K562 (cell line): ENCODE data around the gene ZNF474. TPM values are rescaled to one million over a fixed set of nuclear protein-coding genes. Genes with fewer than 3 reads are reported as not detected.

ENCODE experiments used
- ATAC-seq: fragments of 200-7000 bp; cut with Tn5 transposase; 3 replicates; pipeline ENCODE4 v1.9.1; 2020; ENCODE audit warnings: moderate library complexity
- BruUV-seq: library from RNA; stranded (reverse); fragments of 400-500 nt; replicated peaks from 2 replicates; lab custom pipeline; 2021; lab: Mats Ljungman, UMichigan
- CTCF ChIA-PET: fragments of 300-600 bp; formaldehyde crosslinking; extraction: SDS; loops from one replicate; lab custom pipeline; 2021; ENCODE audit warnings: low intra/inter-chr PET ratio; lab: Yijun Ruan, JAX
- POLR2A ChIA-PET: fragments of 300-600, 350-650 bp; sonication (Branson Sonifier 250); formaldehyde crosslinking; extraction: SDS; loops from one replicate; lab custom pipeline; 2021; ENCODE audit warnings: antibody characterized with exemption, inconsistent platforms; lab: Yijun Ruan, JAX
- DNase-seq, 4 experiments: peaks; one replicate each; pipeline versions ENCODE4 v3.0.0 to v3.0.0-alpha.2; 2011 to 2018; ENCODE audit warnings: low spot score in 3 of 4, mixed read lengths in 3 of 4; ENCODE audit errors: extremely low read depth in 1 of 4
- FAIRE-seq: peaks from 2 replicates; lab custom pipeline; 2011; peaks lifted over from hg19 to GRCh38; lab: Jason Lieb, UNC
- H2AFZ ChIP-seq: 2 replicates; pipeline ENCODE4 v1.6.0; 2011; ENCODE audit warnings: low read depth, low read length, control low read depth, inconsistent platforms
- H3K27ac ChIP-seq: fragments of 200-600 bp; 3 replicates; pipeline ENCODE4 v1.8.0; 2011; ENCODE audit warnings: low read depth, mild to moderate bottlenecking, control low read depth, inconsistent platforms, low read length, moderate library complexity, mixed read lengths; ENCODE audit errors: extremely low read depth
- H3K27me3 ChIP-seq, 2 experiments: fragments of 300-600 bp in 1 of 2; 2 replicates in 1 of 2; 3 replicates in 1 of 2; pipeline versions ENCODE4 v1.6.0 to v1.8.0; 2011; ENCODE audit warnings: inconsistent platforms in 2 of 2, low read length in 2 of 2, mild to moderate bottlenecking in 1 of 2, mixed read lengths in 1 of 2, moderate library complexity in 1 of 2; ENCODE audit not compliant: control insufficient read depth in 2 of 2, insufficient read depth in 2 of 2
- H3K36me3 ChIP-seq: fragments of 300-600 bp; 3 replicates; pipeline ENCODE4 v1.8.0; 2011; ENCODE audit warnings: mild to moderate bottlenecking, low read length, inconsistent platforms; ENCODE audit not compliant: control insufficient read depth, insufficient read depth
- H3K4me1 ChIP-seq, 2 experiments: fragments of 200-600 bp in 1 of 2; replicated peaks in 1 of 2; 2 replicates in 1 of 2; 3 replicates in 1 of 2; pipeline versions ENCODE4 v1.5.1 to v1.8.0; 2011; ENCODE audit warnings: inconsistent platforms in 2 of 2, low read length in 2 of 2, mild to moderate bottlenecking in 1 of 2, mixed read lengths in 1 of 2, moderate library complexity in 1 of 2; ENCODE audit not compliant: control insufficient read depth in 2 of 2, insufficient read depth in 2 of 2
- H3K4me2 ChIP-seq: 2 replicates; pipeline ENCODE4 v1.6.1; 2011; ENCODE audit warnings: low read length, control low read depth, inconsistent platforms, mixed read lengths; ENCODE audit not compliant: insufficient read depth
- H3K4me3 ChIP-seq: fragments of 200-600 bp; sonication (generic), shearing (Covaris generic); 2 replicates; pipeline ENCODE4 v1.5.1; 2016; ENCODE audit warnings: control low read depth, inconsistent platforms
- H3K79me2 ChIP-seq: fragments of 200-600 bp; 3 replicates; pipeline ENCODE4 v1.8.0; 2011; ENCODE audit warnings: low read length, inconsistent platforms; ENCODE audit not compliant: control insufficient read depth, insufficient read depth
- H3K9ac ChIP-seq, 2 experiments: 2 replicates each; pipeline versions ENCODE4 v1.6.0 to v1.6.1; 2011; ENCODE audit warnings: low read depth in 2 of 2, low read length in 2 of 2, control low read depth in 1 of 2, inconsistent platforms in 1 of 2, mild to moderate bottlenecking in 1 of 2, mixed read lengths in 1 of 2; ENCODE audit not compliant: insufficient read depth in 1 of 2
- H3K9me1 ChIP-seq: one replicate; pipeline ENCODE4 v1.6.0; 2011; ENCODE audit warnings: inconsistent platforms, mild to moderate bottlenecking, low read length, moderate library complexity; ENCODE audit not compliant: control insufficient read depth, insufficient read depth
- H3K9me3 ChIP-seq: replicated peaks from 2 replicates; pipeline ENCODE4 v1.5.1; 2011; ENCODE audit warnings: low read depth, low read length, inconsistent platforms; ENCODE audit not compliant: control insufficient read depth, insufficient read depth
- H4K20me1 ChIP-seq: replicated peaks from 2 replicates; pipeline ENCODE4 v1.6.1; 2011; ENCODE audit warnings: low read length, inconsistent platforms, mixed read lengths; ENCODE audit not compliant: control insufficient read depth, insufficient read depth
- ARNT ChIP-seq, 2 experiments: fragments of 450-650 bp; IDR thresholded peaks; 2 replicates each; pipeline ENCODE4 v1.6.1; 2016; ENCODE audit warnings: mild to moderate bottlenecking in 1 of 2
- CTCF ChIP-seq, 3 experiments: IDR thresholded peaks in 2 of 3; conservative IDR thresholded peaks in 1 of 3; 2 replicates each; pipeline ENCODE4 v1.5.1; 2011 to 2012; ENCODE audit warnings: low read length in 3 of 3, mild to moderate bottlenecking in 3 of 3, control low read depth in 2 of 3, improper control_type of control experiment in 1 of 3, inconsistent platforms in 1 of 3, low read depth in 1 of 3, mixed read lengths in 1 of 3, moderate library complexity in 1 of 3; ENCODE audit not compliant: insufficient read depth in 2 of 3
- MTA1 ChIP-seq: fragments of 450-650 bp; IDR thresholded peaks from 2 replicates; pipeline ENCODE4 v1.6.1; 2017; ENCODE audit warnings: borderline replicate concordance
- XRCC5 ChIP-seq: fragments of 200-400 bp; formaldehyde crosslinking; IDR thresholded peaks from 2 replicates; pipeline ENCODE4 v1.6.1; 2017; ENCODE audit warnings: low read depth, mild to moderate bottlenecking, low read length
- ZNF174 ChIP-seq: fragments of 250-450 bp; sonication (Bioruptor Pico); IDR thresholded peaks from 2 replicates; pipeline ENCODE4 v1.4.0; 2020; ENCODE audit warnings: mild to moderate bottlenecking
- ZNF316 ChIP-seq: fragments of 450-650 bp; IDR thresholded peaks from 2 replicates; pipeline ENCODE4 v1.6.1; 2016
- WGBS: fragments of 100-300 bp; shearing (Covaris generic); methylation state at CpG from one replicate; pipeline ENCODE4 v1.1.6; 2016; ENCODE audit warnings: low coverage, mixed read lengths; ENCODE audit not compliant: insufficient coverage; ENCODE audit errors: missing lambda C conversion rate; 5-methylcytosine and 5-hydroxymethylcytosine counted together
- in situ Hi-C: fragments of 300-500 bp; cut with MboI; formaldehyde crosslinking; loops from 4 replicates; pipeline ENCODE4 v1.15.0; 2018; ENCODE audit warnings: inconsistent platforms, mixed read lengths
- intact Hi-C: fragments of 100-400 bp; cut with micrococcal nuclease; formaldehyde crosslinking; loops from 2 replicates; pipeline ENCODE4 v1.14.2; 2022
- polyA plus RNA-seq, 8 experiments: library from polyadenylated mRNA; depleted of rRNA in 4 of 8; stranded (reverse) in 5 of 8; unstranded in 3 of 8; fragments of >200 nt; fragmentation: Nextera tagmentation in 2 of 8; fragmentation: Illumina TruSeq in 1 of 8; extraction: Ambion mirVana in 2 of 8; extraction: Trizol in 1 of 8; gene quantifications; 2 replicates each; pipeline versions ENCODE4 v1.2.1 to v1.2.3, GENCODE V29; 2011 to 2014; ENCODE audit warnings: inconsistent platforms in 1 of 8, missing spikeins in 1 of 8
- total RNA-seq, 7 experiments: library from RNA; depleted of rRNA in 6 of 7; stranded (reverse); fragments of >200 nt in 6 of 7; fragmentation: Illumina TruSeq in 2 of 7; extraction: Trizol in 2 of 7; gene quantifications; 2 replicates each; pipeline versions ENCODE4 v1.2.1 to v1.2.3, GENCODE V29; 2011 to 2021; ENCODE audit warnings: low replicate concordance in 1 of 7

ZNF474 gene
- total and polyA plus RNA-seq, 9 of the 15 experiments (the other 6 are each of a cell fraction or from before 2014, with no cell fraction given) = 0.16 to 0.62 (median 0.39) TPM

- DNase-seq (no peak), FAIRE-seq (no peak), ATAC-seq (no peak)
- H3K79me2 ChIP-seq = no peaks in the 10 kb centered on the region
- H3K9me3 ChIP-seq = no peaks in the 10 kb centered on the region
- ChIA-PET CTCF (no interaction called here), POLR2A (no interaction called here)
- H3K4me1 ChIP-seq = peaks cover 0 to 31% of the 10 kb centered on the region in 2 experiments; a peak in 2 of 5 replicates
- H3K27ac ChIP-seq = no peak overlapping the region
- WGBS = 79% methylated on average over 2 of the region's 2 CpGs
- no TSS peak for BruUV-seq
- TF ChIP-seq XRCC5 (no peak), CTCF (IDR thresholded peaks at IDR 0.05 in 2 of 3, conservative IDR thresholded peaks at IDR 0.05 in 1 of 3; ENCODE audit: insufficient read depth in 2 of 3, low read depth in 1 of 3, low read length in 3 of 3) (no peak), ZNF174 (CRISPR knock-in tag) (no peak), MTA1 (no peak), ARNT (IDR thresholded peaks at IDR 0.05) (no peak), ZNF316 (no peak)
- H3K9ac ChIP-seq = no peak overlapping the region
- in situ Hi-C loops = no loop called here
- no peak overlapping the region for H3K4me3 ChIP-seq
- H3K27me3 ChIP-seq = no peaks in the 10 kb centered on the region
- no peaks in the 10 kb centered on the region for H3K9me1 ChIP-seq
- no peaks in the 10 kb centered on the region for H3K36me3 ChIP-seq
- H3K4me2 ChIP-seq = no peak overlapping the region
- H4K20me1 ChIP-seq = no peaks in the 10 kb centered on the region
- no peak overlapping the region for H2AFZ ChIP-seq
- intact Hi-C loops = no loop called here
Measured at GRCh38 chr5:122120493-122120892, 8.9 kb upstream of the ZNF474 start.
